SK-N-SH treated with all-trans-retinoic acid at 6 μM for 48 hours (cell line): Measurements from ENCODE around the gene PEX1.

Experiments used
- ATAC-seq: fragments of 200-7000 bp; cut with Tn5 transposase; 3 replicates; pipeline ENCODE4 v1.9.1; 2020; ENCODE audit warnings: mild to moderate bottlenecking, moderate library complexity
- BACH2 ChIP-seq: fragments of 250-450 bp; sonication (Bioruptor Pico); IDR thresholded peaks from 2 replicates; pipeline ENCODE4 v1.9.0; 2021; ENCODE audit warnings: mild to moderate bottlenecking, borderline replicate concordance
- CREB5 ChIP-seq: fragments of 250-450 bp; sonication (Bioruptor Pico); IDR thresholded peaks from 2 replicates; pipeline ENCODE4 v1.5.1; 2020; ENCODE audit warnings: low read depth, mild to moderate bottlenecking, moderate library complexity
- CSDC2 ChIP-seq: fragments of 250-450 bp; sonication (Bioruptor Pico); IDR thresholded peaks from 2 replicates; pipeline ENCODE4 v1.5.0; 2020; ENCODE audit warnings: mild to moderate bottlenecking, moderate library complexity
- ESRRG ChIP-seq: fragments of 250-450 bp; sonication (Bioruptor Pico); IDR thresholded peaks from 2 replicates; pipeline ENCODE4 v1.6.1; 2021; ENCODE audit warnings: mild to moderate bottlenecking
- GLIS3 ChIP-seq: fragments of 250-450 bp; sonication (Bioruptor Pico); IDR thresholded peaks from 2 replicates; pipeline ENCODE4 v1.5.0; 2020; ENCODE audit warnings: mild to moderate bottlenecking, moderate library complexity
- ISL1 ChIP-seq: fragments of 250-450 bp; sonication (Bioruptor Pico); IDR thresholded peaks from 2 replicates; pipeline ENCODE4 v2.1.2; 2022; ENCODE audit warnings: mild to moderate bottlenecking, moderate library complexity
- OSR1 ChIP-seq: fragments of 250-450 bp; sonication (Bioruptor Pico); IDR thresholded peaks from 2 replicates; pipeline ENCODE4 v1.8.0; 2022; ENCODE audit warnings: moderate library complexity, mild to moderate bottlenecking, inconsistent platforms
- POU6F1 ChIP-seq: fragments of 250-450 bp; sonication (Bioruptor Pico); IDR thresholded peaks from 2 replicates; pipeline ENCODE4 v1.8.0; 2021; ENCODE audit warnings: low read depth, mild to moderate bottlenecking, moderate library complexity, borderline replicate concordance
- PPARA ChIP-seq: fragments of 250-450 bp; sonication (Bioruptor Pico); IDR thresholded peaks from 2 replicates; pipeline ENCODE4 v1.5.0; 2020; ENCODE audit warnings: mild to moderate bottlenecking, borderline replicate concordance
- RARB ChIP-seq: fragments of 250-450 bp; sonication (Bioruptor Pico); IDR thresholded peaks from 2 replicates; pipeline ENCODE4 v1.8.0; 2021; ENCODE audit warnings: mild to moderate bottlenecking, moderate library complexity
- SNAI2 ChIP-seq: fragments of 250-450 bp; sonication (Bioruptor Pico); IDR thresholded peaks from 2 replicates; pipeline ENCODE4 v1.5.0; 2020; ENCODE audit warnings: mild to moderate bottlenecking, moderate library complexity
- TCF4 ChIP-seq: fragments of 250-450 bp; sonication (Bioruptor Pico); IDR thresholded peaks from 2 replicates; pipeline ENCODE4 v1.8.0; 2021; ENCODE audit warnings: mild to moderate bottlenecking, moderate library complexity, borderline replicate concordance
- TSHZ2 ChIP-seq: fragments of 250-450 bp; sonication (Bioruptor Pico); IDR thresholded peaks from 2 replicates; pipeline ENCODE4 v1.5.0; 2020; ENCODE audit warnings: mild to moderate bottlenecking, moderate library complexity
- ZC3H10 ChIP-seq: fragments of 250-450 bp; sonication (Bioruptor Pico); IDR thresholded peaks from 2 replicates; pipeline ENCODE4 v1.5.1; 2021; ENCODE audit warnings: mild to moderate bottlenecking, moderate library complexity
- ZFP3 ChIP-seq: fragments of 250-450 bp; sonication (Bioruptor Pico); IDR thresholded peaks from 2 replicates; pipeline ENCODE4 v1.5.0; 2020; ENCODE audit warnings: mild to moderate bottlenecking, moderate library complexity
- ZFP30 ChIP-seq: fragments of 450-650 bp; formaldehyde crosslinking; IDR thresholded peaks from 2 replicates; pipeline ENCODE4 v1.5.0; 2022; ENCODE audit warnings: mild to moderate bottlenecking, moderate library complexity
- ZNF565 ChIP-seq: fragments of 450-650 bp; formaldehyde crosslinking; conservative IDR thresholded peaks from 2 replicates; pipeline ENCODE4 v1.5.0; 2020; ENCODE audit warnings: low read depth, mild to moderate bottlenecking, moderate library complexity
- ZNF70 ChIP-seq: fragments of 450-650 bp; formaldehyde crosslinking; IDR thresholded peaks from 2 replicates; pipeline ENCODE4 v1.5.0; 2020; ENCODE audit warnings: mild to moderate bottlenecking, moderate library complexity
- ZNF8 ChIP-seq: fragments of 450-650 bp; formaldehyde crosslinking; IDR thresholded peaks from 2 replicates; pipeline ENCODE4 v1.5.0; 2020; ENCODE audit warnings: mild to moderate bottlenecking, moderate library complexity
- TF ChIP-seq, protein P1 (sequence below): fragments of 250-450 bp; sonication (Bioruptor Pico); IDR thresholded peaks from 2 replicates; pipeline ENCODE4 v1.8.0; 2020; ENCODE audit warnings: mild to moderate bottlenecking, moderate library complexity, borderline replicate concordance
- TF ChIP-seq, protein P2 (sequence below): fragments of 250-450 bp; sonication (Bioruptor Pico); IDR thresholded peaks from 2 replicates; pipeline ENCODE4 v1.5.1; 2021; ENCODE audit warnings: mild to moderate bottlenecking, moderate library complexity

The PEX1 gene

GRCh38 chr7:92464515-92464914, 63.8 kb downstream of the PEX1 start:
- no peak for TF ChIP-seq PPARA (CRISPR knock-in tag)
- TF ChIP-seq GLIS3 (CRISPR knock-in tag), result no peak
- no peak for TF ChIP-seq TSHZ2 (CRISPR knock-in tag)
- no peak for TF ChIP-seq RARB (CRISPR knock-in tag)
- TF ChIP-seq CSDC2, result no peak
- TF ChIP-seq ZNF565 (CRISPR knock-in tag), result no peak
- no peak for TF ChIP-seq ZNF8 (CRISPR knock-in tag)
- TF ChIP-seq ZFP3, result no peak
- no peak for TF ChIP-seq OSR1
- no peak for TF ChIP-seq ZNF70 (CRISPR knock-in tag)
- TF ChIP-seq, protein P1, sequence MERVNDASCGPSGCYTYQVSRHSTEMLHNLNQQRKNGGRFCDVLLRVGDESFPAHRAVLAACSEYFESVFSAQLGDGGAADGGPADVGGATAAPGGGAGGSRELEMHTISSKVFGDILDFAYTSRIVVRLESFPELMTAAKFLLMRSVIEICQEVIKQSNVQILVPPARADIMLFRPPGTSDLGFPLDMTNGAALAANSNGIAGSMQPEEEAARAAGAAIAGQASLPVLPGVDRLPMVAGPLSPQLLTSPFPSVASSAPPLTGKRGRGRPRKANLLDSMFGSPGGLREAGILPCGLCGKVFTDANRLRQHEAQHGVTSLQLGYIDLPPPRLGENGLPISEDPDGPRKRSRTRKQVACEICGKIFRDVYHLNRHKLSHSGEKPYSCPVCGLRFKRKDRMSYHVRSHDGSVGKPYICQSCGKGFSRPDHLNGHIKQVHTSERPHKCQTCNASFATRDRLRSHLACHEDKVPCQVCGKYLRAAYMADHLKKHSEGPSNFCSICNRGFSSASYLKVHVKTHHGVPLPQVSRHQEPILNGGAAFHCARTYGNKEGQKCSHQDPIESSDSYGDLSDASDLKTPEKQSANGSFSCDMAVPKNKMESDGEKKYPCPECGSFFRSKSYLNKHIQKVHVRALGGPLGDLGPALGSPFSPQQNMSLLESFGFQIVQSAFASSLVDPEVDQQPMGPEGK, result no peak
- no peak for TF ChIP-seq TCF4 (CRISPR knock-in tag)
- TF ChIP-seq ZC3H10, result no peak
- TF ChIP-seq, protein P2, sequence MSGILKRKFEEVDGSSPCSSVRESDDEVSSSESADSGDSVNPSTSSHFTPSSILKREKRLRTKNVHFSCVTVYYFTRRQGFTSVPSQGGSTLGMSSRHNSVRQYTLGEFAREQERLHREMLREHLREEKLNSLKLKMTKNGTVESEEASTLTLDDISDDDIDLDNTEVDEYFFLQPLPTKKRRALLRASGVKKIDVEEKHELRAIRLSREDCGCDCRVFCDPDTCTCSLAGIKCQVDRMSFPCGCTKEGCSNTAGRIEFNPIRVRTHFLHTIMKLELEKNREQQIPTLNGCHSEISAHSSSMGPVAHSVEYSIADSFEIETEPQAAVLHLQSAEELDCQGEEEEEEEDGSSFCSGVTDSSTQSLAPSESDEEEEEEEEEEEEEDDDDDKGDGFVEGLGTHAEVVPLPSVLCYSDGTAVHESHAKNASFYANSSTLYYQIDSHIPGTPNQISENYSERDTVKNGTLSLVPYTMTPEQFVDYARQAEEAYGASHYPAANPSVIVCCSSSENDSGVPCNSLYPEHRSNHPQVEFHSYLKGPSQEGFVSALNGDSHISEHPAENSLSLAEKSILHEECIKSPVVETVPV (CRISPR knock-in tag), result no peak
- no peak for TF ChIP-seq ESRRG (CRISPR knock-in tag)
- TF ChIP-seq SNAI2 (CRISPR knock-in tag), result no peak
- no peak for TF ChIP-seq ISL1 (CRISPR knock-in tag)
- no peak for TF ChIP-seq CREB5 (CRISPR knock-in tag)
- no peak for TF ChIP-seq POU6F1
- ATAC-seq, result no peak

- TF ChIP-seq CSDC2 (no peak), ZFP3 (no peak), CREB5 (CRISPR knock-in tag) (no peak), ZNF8 (CRISPR knock-in tag) (no peak), OSR1 (no peak), ZFP30 (CRISPR knock-in tag) (no peak), ZC3H10 (no peak), GLIS3 (CRISPR knock-in tag) (no peak), POU6F1 (no peak), TCF4 (CRISPR knock-in tag) (no peak), ISL1 (CRISPR knock-in tag) (no peak), BACH2 (CRISPR knock-in tag) (no peak), ESRRG (CRISPR knock-in tag) (no peak)
- TF ChIP-seq, protein P1, result no peak
- TF ChIP-seq, protein P2 (CRISPR knock-in tag), result no peak
- ATAC-seq, result no peak
These were observed 65.8 kb downstream of the PEX1 start for GRCh38 chr7:92462560-92462959.
